Fibroblast of the aortic adventitia (primary cell): ENCODE results near the gene SRPK2. TPM values are rescaled to one million over a fixed set of nuclear protein-coding genes. Genes with fewer than 3 reads are reported as not detected.
A peak's percentile ranks its signal among the peaks of the same experiment; 100 is the strongest.
"Not testable (repeated sequence)": the region's sequence is repeated elsewhere in the genome, so short reads cannot be mapped to it uniquely, and the experiment has no call there.

Experiments used
- DNase-seq: peaks from one replicate; pipeline ENCODE4 v3.0.0-alpha.2; 2010; ENCODE audit warnings: low read depth
- H3K4me3 ChIP-seq: 2 replicates; pipeline ENCODE4 v1.5.1; 2011; ENCODE audit warnings: low read depth, mild to moderate bottlenecking, control low read depth, low read length, moderate library complexity
- CTCF ChIP-seq: IDR thresholded peaks from 2 replicates; pipeline ENCODE4 v1.5.1; 2011; ENCODE audit warnings: mild to moderate bottlenecking, low read length, control low read depth, inconsistent platforms; ENCODE audit not compliant: insufficient read depth
- total RNA-seq: library from RNA; depleted of rRNA; stranded (reverse); fragments of >200 nt; gene quantifications from 2 replicates; pipeline ENCODE4 v1.2.3, GENCODE V29; 2012; ENCODE audit warnings: low replicate concordance

The SRPK2 gene
- total RNA-seq, result 45.0 and 50.8 TPM in 2 replicates

- DNase-seq, result no peak
- H3K4me3 ChIP-seq, result peak within 1 kb of the TSS; percentile 79
- no peak for TF ChIP-seq CTCF
These were observed at the start of gene SRPK2 for GRCh38 chr7:105388356-105389087. SRPK2 (minus strand) TSS chr7:105388921.

GRCh38 chr7:105438254-105438653 lies 49.5 kb upstream of the SRPK2 start:
- no peak for DNase-seq
- H3K4me3 ChIP-seq, result no peak overlapping the region
- no peak for TF ChIP-seq CTCF

- not testable (repeated sequence) for DNase-seq, H3K4me3 ChIP-seq
These were observed 48.6 kb upstream of the SRPK2 start for GRCh38 chr7:105437356-105437755.

GRCh38 chr7:105429746-105430612 lies 41.3 kb upstream of the SRPK2 start:
- TF ChIP-seq CTCF, result peak; percentile 57
- peak; percentile 61 for DNase-seq
- H3K4me3 ChIP-seq, result no peak overlapping the region

- TF ChIP-seq CTCF, result no peak
- no peak overlapping the region for H3K4me3 ChIP-seq
- DNase-seq, result no peak
These were observed 38.0 kb upstream of the SRPK2 start for GRCh38 chr7:105426606-105427146.

- no peak for TF ChIP-seq CTCF
- no peak for DNase-seq
- no peak overlapping the region for H3K4me3 ChIP-seq
These were observed 35.3 kb upstream of the SRPK2 start for GRCh38 chr7:105423987-105424386.

GRCh38 chr7:105413887-105414437 lies 25.2 kb upstream of the SRPK2 start:
- no peak for TF ChIP-seq CTCF
- no peak overlapping the region for H3K4me3 ChIP-seq
- DNase-seq, result no peak

- H3K4me3 ChIP-seq, DNase-seq: not testable (repeated sequence)
These were observed 22.1 kb upstream of the SRPK2 start for GRCh38 chr7:105410774-105411173.

- H3K4me3 ChIP-seq, DNase-seq: not testable (repeated sequence)
These were observed 21.1 kb upstream of the SRPK2 start for GRCh38 chr7:105409775-105410174.
